NCI-H1417 (cell line): ENCODE data around the gene AQP7.
"Not testable (repeated sequence)": the region's sequence is repeated elsewhere in the genome, so short reads cannot be mapped to it uniquely, and the experiment has no call there.

Experiments used
- DNase-seq, 3 experiments: peaks; one replicate each; lab custom pipeline; 2025; lab: John Stamatoyannopoulos, UW

The AQP7 gene

DNA sequence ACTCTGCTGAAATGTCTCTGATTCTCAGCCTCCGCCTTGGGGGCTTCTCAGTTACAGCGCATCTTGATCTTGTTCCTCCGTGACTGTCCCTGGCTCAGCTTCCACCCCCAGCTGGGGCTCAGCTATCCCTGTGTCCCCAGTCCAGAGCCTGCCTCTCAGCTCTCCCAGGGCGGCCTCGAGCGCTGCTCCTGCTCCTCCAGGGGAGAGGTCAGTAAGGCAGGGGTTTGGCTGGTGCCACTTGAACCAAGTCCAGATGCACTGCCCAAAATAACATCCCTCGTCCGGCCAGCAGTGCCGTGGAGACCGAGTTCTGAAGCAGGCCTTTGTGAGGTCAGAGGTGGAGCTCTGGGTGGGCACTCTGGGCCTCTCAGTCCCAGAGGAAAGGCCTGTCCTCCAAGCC lies at the start of gene AQP7:
Gene AQP7 (minus strand): TSS at position 198 of the 400 bp plus-strand sequence. CDS start 1,306 bp downstream, outside the sequence.
- not testable (repeated sequence) for DNase-seq

DNA sequence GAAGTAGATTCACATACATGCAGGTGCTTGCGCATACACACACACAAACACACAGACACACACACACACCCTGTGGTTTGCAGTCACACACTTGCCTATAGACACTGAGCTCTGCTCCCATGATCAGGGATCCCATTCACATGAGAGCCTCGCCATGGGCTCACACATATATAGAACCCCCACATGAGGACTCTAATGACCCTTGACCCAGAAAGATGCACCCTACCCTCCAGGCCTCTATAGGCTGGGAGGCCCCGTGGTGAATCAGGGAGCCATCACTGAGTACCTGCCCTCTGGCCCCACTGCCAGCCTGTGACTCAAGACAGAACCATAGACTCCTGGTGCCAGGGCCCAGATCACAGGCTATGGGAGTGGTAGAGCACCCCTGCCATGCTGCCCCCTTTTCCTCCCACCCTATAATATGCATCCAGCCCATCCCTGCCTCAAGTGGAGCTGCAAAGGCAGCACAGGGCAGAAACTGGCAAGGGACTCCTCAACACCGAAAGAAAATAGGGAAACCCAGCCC lies 48.3 kb upstream of the AQP7 start:
- no peak for DNase-seq

DNA sequence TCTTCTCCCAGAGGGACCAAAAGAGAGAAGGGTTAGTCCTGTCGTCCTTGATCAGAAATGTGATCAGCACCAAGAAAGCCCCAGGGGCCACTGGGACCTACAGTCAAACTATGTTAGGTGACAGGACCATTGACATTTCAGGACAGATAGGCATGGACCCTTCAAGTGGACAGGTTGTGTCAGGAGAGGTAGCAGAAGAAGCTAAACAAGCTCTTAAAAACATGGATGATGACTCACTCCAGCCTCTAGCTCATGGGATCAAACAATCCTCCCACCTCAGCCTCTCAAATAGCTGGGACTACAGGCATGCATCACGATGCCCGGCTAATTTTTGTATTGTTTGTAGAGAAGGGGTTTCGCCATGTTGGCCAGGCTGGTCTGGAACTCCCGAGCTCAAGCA lies 47.3 kb upstream of the AQP7 start:
- no peak for DNase-seq

DNA sequence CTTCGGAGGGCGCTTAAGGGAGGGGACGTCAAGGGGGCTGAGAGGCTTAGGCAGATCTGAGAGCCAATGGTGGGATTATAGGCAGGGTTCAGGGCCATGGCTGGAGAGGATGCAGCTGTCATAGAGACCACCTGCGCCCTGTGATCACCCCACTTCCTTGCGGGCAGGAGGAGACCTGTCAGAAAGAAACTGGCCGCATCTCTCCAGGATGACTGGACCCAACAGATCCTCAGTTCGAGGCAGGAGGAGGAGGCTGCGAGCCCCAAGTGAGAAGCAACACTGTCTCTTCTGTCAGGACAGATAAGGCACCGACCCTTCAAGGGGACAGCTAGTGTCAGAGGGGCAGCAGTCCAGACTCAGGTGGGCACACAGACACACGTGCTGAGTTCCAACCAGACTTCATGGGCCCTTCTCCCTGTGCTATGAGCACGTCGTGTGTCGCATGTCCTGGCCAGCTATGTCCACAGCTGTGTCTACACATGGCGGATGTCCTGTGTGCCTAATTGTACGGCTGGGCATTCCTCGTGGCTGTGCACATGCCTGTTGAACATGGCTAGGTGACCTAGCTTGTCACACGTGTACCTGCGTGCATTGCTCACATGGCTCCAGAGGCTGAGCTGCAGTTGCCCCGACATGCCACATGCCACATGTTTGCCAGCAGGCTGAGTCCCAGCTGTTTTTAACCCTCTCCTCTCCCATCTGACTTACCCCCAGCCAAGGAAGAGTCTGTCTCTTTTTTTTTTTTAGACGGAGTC lies 45.6 kb upstream of the AQP7 start:
- no peak for DNase-seq

DNA sequence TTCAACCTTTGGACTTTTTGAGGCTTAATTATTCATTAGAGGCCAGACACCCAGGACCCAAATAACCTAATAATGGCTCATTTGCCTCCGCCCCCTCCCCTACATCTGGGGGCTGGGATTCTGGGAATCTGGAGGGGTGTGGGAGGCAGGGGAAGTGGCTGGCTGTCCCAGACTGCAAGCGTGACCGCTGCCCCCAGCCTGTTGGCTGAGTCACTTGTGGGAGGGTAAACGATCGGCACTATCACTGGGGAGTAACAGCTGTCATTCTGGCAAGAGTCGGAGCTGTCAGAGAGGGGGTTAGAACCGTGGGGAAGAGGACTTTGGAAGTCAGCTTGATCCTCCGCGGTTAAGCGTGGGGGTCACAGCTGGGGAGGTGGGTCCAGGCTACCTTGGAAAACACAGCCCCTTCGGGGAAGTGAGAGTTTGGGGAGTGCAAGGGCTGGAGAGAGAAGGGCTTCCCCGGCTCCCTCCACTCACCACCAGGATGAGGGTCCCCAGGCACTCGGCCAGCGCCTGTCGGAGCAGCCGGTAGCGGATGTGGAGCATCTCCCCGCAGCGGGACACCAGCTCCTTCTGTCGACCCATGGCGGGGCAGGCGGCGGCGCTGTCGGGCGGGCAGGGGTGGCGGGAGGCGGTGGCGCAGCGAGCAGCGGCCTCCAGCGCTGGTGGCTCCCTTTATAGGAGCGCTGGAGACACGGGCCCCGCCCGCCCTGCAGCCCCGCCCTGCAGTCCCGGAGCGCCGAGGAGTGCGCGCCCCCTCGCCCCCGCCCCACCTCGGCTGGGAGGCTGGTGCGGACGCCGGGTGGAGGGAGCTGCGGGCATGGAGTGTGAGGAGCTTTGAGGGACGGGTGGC lies 44.8 kb upstream of the AQP7 start, which contains the start of gene AQP3:
Gene AQP3 (minus strand): TSS at position 648 of the 853 bp plus-strand sequence. CDS start 63 bp downstream, at position 585.
- DNase-seq = peak in 2 of 3 experiments; percentile 40 to 48

DNA sequence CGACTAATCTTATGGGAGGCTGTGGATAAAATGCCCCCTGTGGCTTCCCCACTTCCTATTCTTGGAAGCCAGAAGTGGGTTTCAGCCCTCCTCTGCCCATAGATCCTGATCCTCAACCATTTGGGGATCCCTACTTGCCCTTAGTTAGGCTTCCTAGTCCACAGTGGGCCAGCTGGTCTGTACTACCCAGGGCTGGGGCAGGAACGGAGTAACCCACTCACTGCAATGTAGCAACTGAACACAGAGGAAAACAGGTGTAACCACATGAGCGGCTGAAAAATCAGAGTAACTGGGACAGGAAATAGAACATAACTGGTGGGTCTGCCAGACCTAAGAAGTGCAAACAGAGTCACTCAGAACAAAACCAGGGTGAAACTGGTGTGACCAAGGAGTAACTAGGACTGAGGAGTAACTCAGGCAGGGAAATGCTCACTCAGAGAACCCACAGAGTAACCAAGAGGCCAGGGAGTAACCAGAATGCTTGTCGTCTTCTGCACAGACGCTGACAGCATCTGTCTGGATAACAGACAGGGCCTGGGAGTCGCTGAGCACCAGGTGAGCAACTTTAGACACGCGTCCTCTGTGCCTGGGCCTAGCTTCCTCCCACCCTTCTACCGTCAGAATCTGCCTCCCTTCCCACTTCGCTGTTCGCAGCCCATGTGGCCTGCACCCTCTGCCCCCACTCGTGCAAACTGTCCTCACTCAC lies 44.0 kb upstream of the AQP7 start:
- peak in 1 of 3 experiments; percentile 2 for DNase-seq

DNA sequence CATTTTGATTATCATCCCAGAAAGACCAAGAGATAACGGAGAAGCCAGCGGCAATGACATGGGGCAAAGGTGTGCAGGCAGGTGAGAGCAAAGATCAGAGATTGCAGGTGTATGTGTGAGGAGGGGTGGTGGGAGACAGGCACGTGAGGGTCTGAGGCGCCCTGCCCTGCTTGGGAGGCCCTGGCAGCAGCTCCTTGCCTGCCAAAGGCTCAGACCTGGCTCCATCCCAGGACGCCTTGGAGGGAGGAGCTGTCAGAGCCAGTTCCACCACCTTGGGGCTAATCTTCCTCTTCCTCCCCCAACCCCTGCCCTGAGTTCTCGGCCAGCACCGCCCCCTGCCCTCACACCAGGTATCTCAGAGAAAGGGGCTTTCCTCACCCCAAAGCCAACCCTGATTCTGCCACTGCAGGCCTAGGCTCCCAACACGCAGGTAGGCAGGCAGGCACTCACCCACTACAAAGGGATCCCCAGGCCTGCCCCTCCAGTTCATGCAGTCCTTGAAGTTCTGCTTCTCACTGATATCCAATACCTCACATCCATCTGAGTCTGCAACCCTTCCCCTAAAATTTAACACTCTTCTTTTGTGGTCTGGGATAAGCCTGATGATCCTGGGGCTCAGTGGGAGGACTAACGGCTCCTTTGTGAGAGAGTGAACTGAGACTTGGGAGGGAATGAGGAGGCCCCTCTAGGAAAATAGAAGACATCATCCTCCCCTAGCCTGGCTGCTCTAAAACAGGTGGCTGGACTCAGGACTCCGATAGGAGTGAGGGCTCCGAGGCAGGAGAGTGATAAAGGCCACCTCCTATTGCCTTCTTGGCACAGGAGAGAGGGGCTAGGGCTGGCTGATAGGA lies 43.2 kb upstream of the AQP7 start:
- no peak for DNase-seq

DNA sequence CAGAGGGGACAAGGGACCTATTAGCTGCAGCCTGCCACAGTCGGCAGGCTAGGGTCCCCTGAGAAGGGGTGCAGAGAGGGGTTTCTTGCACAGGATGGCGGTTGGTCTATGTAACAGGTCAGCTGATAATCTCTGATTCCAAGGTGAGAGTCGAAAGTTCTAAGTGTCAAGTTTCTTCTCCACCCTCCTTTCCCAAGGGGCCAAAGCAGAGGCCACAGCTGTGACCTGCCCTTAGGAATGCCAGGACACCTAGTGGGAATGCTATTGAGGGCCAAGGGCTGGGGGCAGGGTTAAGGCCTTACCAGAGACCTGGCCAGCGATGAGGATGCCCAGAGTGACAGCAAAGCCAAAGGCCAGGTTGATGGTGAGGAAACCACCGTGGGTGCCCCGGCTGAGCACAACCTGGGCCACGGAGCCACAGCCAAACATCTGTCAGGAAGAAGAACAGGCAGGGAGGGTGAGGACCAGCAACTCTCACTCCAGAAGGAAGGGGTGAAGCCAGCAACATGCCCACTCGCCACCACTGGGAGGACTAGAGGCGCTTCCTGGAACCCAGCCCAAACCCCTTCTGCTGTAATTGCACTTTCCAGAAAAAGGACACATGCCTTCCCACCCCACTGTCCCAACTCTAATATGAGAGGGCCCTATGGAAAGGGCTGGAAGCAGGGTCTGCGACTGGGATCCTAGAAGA lies 41.2 kb upstream of the AQP7 start:
- DNase-seq = no peak

DNA sequence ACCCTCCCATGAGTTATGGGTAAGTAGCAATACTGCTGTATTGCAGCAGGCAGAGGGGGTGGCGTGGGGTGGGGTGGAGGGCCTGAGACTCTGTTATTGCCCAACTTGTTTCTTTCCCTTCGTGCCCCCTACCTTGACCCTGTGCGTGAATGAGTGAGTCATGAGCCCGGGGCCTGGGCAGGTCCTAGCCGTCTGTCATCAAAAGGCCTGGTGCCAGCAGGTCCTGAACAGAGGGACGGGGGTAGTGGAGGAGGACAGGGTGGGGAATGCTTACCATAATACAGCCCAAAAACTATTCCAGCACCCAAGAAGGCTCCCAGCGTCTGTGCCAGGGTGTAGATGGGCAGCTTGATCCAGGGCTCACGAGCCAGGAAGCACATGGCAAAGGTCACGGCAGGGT lies 40.7 kb upstream of the AQP7 start:
- no peak for DNase-seq

DNA sequence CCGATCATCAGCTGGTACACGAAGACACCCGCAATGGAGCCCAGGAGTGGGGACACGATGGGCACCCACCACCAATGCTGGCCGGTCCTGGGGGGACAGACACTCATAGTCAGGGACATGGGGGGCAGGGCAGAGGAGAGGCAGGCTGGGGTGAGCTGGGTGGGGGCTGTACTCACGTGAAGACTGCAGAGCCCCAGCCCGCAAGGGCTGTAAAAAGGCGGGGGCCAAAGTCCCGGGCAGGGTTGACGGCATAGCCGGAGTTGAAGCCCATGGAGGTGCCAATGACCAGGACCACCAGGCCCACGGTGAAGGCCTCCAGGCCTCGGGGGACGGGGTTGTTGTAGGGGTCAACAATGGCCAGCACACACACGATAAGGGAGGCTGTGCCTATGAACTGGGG lies 39.8 kb upstream of the AQP7 start:
- no peak for DNase-seq

DNA sequence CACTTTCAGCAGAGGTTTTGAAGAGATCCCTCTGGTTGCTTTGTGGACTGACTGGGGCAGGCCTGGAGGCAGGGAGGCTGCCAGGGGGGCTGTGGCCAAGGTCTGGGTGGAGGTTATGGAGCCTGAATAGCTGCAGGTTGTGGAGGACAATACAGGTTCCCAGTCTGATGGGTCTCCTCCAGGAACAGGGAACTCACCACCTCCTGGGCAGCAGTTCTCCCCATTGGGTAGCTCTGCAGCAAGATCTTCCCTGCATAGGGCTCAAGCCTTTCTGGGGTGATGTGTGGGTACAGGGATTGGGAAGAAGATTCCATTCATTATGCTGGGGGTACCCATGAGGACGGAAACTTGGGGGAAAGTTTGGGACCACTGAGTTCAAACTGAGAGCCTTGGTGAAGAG lies 38.2 kb upstream of the AQP7 start:
- no peak for DNase-seq

DNA sequence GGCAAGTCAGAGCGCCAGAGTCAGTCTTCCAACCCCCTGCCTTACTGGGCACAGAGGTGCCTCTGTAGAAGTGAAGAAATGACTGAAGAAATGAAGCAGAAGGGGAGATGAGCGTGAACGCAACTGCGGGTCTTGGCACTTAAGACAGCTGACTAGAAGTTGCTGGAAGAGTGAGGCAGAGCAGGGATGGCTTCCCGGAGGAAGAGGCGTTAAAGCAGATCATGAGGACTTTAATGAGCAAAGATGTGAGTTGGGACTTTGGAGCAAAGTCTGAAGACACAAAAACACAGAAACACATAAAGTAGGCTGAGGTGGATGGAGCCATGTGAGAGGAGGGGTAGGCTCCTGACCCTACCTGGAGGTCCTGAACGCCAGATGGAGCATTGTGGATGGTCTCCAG lies 37.8 kb upstream of the AQP7 start:
- DNase-seq = no peak

DNA sequence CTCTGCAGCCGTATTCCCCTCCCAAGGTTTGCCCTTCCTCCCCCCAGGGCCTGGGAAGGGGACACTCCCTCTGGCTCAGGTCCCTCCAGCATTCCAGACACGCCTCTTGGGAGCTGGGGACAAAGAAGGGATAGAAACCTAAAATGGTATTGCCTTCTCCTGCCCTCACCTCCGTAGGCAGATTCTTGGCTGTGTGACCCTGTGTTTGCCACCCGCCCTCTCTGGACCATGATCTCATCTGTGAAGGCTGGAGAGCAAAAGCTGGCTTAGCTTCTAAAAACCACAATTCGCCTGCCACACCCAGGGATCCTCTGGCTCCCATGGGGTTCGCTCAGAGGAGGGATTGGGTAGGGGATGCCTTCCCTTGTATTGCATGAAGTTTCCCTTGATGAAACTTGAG lies 37.4 kb upstream of the AQP7 start:
- DNase-seq = no peak

DNA sequence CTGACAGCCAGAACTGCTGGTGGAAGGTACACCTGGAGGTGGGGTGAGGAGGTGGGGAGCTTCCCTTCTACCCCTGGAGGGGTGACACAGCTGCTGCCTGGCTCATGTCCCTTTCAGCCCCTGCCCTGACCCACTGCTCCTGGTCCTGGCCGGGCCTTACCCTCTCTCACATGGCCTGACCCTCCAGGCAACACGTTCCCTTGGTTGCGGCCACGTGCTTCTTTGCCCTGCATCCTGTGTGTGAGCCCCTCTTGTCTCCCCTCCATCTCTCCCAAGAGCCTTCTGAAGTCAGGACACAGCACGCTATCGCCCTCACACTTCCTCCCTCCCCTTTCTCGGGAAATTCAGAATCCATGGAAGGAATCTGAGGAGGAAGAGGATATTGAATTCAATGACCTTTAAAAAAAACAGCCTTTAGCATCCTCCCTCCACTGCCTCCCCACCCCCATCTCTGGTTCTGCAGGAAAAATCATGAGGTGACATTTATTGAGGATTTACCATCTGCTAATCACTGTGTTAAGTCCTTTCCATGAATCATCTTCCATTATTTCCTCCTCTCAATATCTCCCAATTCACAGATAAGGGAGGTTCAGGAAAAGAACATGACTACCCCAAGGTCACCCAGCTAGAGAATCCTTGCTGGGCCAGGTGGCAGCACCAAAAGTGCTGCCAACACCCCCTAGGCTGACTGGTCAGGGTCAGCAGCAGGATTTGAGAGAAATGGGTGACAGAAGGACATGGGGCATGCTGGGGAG lies 36.7 kb upstream of the AQP7 start:
- DNase-seq = no peak

DNA sequence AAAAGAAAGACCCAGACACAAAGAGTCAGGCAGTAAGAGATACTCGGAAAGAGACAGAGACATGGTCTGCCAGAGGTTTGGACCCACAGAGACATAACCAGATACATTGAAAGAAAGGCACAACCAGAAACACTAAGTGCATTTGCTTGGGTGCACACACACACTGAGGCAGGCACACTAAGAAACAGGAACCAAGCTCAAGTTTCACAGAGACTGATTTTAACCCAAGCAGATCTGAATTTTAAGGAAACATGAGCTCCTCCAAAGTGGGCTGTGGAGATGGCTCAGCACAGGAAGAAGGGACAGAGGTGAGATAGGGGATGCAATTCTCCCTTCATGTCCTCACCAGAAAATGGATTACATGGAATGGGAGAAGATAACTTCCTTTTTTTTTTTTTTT lies 35.5 kb upstream of the AQP7 start:
- no peak for DNase-seq

DNA sequence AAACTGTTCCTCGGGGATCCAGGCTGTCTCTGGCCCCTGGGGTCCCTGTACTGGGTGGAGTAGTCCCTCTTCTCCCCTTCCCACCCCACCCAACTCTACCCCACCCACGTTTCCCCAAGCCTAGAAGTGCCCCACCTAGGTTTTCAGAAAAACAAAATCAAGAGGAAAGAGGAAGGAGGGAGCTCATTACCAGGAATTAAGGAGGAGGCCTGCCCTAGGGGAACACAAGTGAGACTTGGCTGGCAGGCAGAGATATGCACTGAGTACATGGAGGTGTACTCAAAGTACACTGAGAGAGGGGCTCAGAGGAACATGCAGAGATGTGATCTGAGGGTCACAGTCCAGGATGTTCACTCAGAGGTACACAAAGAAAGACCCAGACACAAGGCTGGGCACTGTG lies 34.8 kb upstream of the AQP7 start:
- DNase-seq = no peak

DNA sequence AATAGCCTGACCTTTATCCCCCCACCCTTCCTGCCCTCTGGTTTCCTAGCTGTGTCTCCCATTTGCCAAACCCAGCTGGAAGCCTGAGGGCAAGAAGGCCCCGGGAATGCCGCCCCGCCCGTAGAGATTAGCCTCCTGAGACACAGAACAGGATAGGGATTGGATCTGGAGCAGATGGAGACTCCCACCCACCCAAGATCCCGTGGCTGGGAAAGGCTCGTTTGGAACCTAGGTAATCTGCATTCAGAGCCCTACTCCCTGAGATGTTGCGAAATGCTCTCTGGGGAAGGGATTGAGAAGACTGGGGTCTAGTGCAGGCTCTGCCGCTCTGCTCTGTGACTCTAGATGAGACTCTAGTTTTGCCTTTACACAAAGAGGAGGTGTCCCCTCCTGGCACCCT lies 34.1 kb upstream of the AQP7 start:
- DNase-seq = no peak

DNA sequence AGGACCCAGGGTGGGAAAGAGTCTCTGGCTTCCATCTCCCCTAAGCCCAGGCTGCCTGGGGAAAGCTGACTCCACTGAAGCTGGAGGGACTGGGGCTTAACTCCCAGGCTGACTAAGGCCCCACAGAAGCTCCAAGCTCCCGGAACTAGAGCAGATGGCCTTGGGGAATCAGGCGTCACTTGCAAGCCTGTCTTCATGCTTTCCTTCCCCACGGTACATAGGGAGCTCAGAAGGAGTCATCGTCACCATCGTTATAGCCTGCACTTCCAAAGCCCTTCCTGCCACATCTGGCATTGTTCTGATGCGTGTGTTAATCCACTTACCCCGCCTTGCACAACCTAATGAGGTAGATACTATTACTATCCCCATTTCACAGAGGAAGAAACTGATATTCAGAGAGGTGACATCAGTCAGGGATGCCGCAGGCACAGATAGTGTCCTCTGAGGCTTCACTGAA lies 33.5 kb upstream of the AQP7 start:
- DNase-seq = no peak

DNA sequence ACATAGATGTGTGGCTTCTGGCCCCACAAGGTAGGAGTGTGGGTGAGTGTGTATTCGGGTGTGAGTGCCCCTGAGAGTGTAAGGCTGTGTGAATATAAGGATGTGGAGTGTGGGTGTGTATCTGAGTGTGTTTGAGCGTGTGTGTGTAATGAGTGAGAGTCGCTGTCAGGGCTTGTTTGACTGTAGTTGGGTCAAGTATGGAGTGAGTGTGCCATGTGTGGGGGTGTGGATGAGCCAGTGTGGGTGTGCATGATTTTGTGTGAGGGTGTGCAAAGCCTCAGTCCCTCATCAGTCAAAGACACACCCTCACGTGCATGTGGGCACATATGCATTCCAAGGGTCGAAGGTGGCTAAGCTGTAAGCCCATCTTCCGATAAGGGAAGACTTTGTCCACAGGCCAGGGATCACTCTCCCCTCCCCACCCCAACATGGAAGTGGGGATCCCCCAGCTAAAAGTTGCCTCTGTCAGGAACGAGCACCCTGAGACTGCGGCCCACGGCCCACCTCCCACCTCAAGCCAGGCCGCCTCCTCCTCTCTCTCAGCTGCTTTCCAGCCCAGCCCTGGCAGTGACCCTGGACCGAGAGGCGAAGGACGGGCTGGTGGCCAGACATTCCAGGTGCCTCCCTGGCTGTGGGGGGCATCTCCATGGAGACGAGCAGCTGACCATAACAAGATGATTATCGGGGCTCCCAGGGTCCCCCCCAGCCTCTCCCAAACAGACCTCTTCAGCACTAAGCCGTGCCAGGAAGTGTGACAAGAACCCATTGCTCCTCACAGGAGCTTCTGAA lies 32.1 kb upstream of the AQP7 start:
- no peak for DNase-seq
